Stimulated activated naive CD4-positive, alpha-beta T cell (primary cell): ENCODE measurements around the gene TAL1.

ENCODE experiments used
- DNase-seq, 6 experiments: peaks; one replicate each; lab custom pipeline; 2025; lab: John Stamatoyannopoulos, UW

Gene TAL1

DNA sequence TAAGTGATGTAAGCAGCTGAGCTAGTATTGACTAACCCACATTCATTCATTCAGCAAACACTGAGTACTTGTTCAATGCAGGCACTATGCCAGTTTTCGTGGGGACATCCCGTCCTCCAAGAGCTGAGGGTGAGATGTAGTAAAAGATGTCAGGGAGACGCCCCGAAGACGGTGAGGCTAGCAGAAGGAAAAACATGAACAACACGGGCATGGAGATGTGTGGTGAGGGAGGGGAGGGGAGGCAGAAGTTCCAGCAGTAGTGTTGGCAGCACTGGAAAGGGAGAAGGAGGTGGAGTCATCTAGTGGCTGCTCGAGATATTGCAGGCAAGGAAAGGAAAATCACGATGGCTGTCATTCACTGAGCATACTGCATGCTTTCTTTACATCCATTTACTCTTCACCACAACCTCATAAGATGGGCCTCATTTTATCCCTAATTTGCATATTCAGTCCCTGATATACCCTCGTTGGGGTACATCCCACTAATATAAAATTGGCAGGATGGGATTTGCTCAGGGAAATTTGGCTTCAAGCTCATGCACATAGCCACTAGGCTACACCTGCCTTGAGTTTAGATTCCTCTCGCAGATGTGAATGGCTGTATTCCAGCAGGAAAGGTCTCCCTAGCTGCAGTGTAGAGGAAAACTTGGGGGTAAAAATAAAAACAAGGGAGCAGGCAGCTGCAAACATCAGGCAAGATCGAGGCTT, 56.6 kb downstream of the TAL1 start:
- DNase-seq = peak in 2 of 6 experiments; percentile 6 to 21

GRCh38 chr1:47174656-47175020, 57.4 kb downstream of the TAL1 start:
- DNase-seq = no peak

- DNase-seq = no peak
Observed at GRCh38 chr1:47172782-47173181, 59.2 kb downstream of the TAL1 start.
